Subcutaneous abdominal adipose tissue (tissue), 5 donors: ENCODE data around the gene ZBTB42.

Source experiments
- H3K27ac ChIP-seq: one replicate; pipeline ENCODE4 v1.7.0; 2013; ENCODE audit warnings: low read depth, mild to moderate bottlenecking, inconsistent platforms, low read length, moderate library complexity
- H3K27me3 ChIP-seq, 5 donors: one replicate each; pipeline ENCODE4 v1.7.0; 2013; ENCODE audit warnings: low read length in 5 of 5, inconsistent platforms in 1 of 5; ENCODE audit not compliant: control insufficient read depth in 5 of 5, insufficient read depth in 4 of 5
- H3K36me3 ChIP-seq, 5 donors: one replicate each; pipeline ENCODE4 v1.7.0; 2013; ENCODE audit warnings: low read length in 5 of 5; ENCODE audit not compliant: control insufficient read depth in 5 of 5, insufficient read depth in 5 of 5
- H3K4me1 ChIP-seq, 5 donors: one replicate each; pipeline ENCODE4 v1.7.0; 2013; ENCODE audit warnings: low read length in 5 of 5, mild to moderate bottlenecking in 3 of 5, moderate library complexity in 1 of 5; ENCODE audit not compliant: control insufficient read depth in 5 of 5, insufficient read depth in 5 of 5
- H3K4me3 ChIP-seq, 5 donors: one replicate each; pipeline ENCODE4 v1.7.0; 2013; ENCODE audit warnings: low read length in 5 of 5, low read depth in 1 of 5
- H3K9ac ChIP-seq, 5 donors: one replicate each; pipeline ENCODE4 v1.7.0; 2013; ENCODE audit warnings: low read length in 5 of 5, mild to moderate bottlenecking in 4 of 5, moderate library complexity in 3 of 5
- H3K9me3 ChIP-seq, 5 donors: one replicate each; pipeline ENCODE4 v1.7.0; 2013; ENCODE audit warnings: low read length in 5 of 5; ENCODE audit not compliant: control insufficient read depth in 5 of 5
- donor health status: healthy.
- donor health status: healthy.
- donor health status: healthy.
- donor health status: healthy.
- donor health status: healthy.

ZBTB42 gene

DNA sequence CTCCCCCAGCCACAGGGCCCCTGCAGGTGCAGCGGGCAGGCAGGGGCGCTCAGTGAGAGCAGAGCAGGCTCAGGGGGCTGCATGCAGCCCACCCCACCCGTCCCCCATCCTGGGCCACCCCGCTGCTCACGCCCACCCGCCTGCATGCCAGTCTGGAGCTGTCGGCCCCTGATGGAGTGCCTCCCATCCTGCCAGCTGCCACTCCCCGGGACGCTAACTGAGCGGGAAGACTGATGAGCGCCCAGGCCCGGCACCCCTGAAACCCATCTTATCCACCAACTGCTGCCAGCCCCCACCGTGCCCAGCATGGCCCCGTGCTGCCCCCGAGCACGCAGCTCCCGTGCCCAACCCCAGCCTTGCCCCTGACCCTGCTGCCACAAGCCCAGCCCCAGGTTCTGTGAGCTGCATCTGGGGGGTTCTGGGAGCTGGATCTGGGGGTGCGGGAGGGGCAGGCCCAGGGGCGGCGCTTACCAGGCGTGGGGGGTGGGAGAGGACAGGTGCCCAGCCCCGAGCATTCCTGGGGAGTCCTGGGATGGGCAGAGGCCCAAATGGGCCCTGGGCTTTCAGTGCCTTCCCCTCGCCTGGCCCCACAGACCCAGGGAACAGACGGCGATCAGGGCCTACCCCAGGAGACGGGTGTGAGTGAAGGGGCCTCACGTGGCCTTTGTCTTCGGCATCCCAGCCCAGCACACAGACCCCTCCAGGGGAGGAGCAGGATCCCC, 18.7 kb upstream of the ZBTB42 start:
- no peaks in the 10 kb centered on the region for H3K9me3 ChIP-seq
- H3K36me3 ChIP-seq = peaks cover 0 to 59% (median 24%) of the 10 kb centered on the region in 5 donors
- H3K27ac ChIP-seq = no peak overlapping the region
- H3K4me1 ChIP-seq = peaks cover 0 to 54% (median 16%) of the 10 kb centered on the region in 5 donors
- H3K27me3 ChIP-seq = no peaks in the 10 kb centered on the region
- no peak overlapping the region for H3K4me3 ChIP-seq
- H3K9ac ChIP-seq = no peak overlapping the region

DNA sequence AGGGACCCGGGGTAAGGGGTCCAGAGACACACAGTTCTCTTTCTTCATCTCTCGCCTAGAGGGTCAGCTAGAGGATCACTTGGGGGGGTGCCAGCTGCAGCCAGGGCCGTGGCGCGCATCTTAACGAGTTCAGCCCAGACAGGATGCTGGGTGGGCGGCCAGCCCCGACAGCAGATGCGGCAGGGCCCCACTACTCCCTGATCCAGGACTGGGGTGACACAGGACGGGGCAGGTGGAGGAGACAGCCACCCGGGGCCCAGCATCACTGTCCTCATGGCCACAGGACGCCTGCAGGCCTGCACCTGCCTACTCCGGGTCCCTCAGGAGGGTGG, 18.1 kb upstream of the ZBTB42 start:
- Histone ChIP-seq H3K4me3 (no peak overlapping the region), H3K4me1 (peaks cover 0 to 57% (median 21%) of the 10 kb centered on the region in 5 donors), H3K27ac (no peak overlapping the region), H3K36me3 (peaks cover 0 to 58% (median 24%) of the 10 kb centered on the region in 5 donors), H3K27me3 (no peaks in the 10 kb centered on the region), H3K9me3 (no peaks in the 10 kb centered on the region), H3K9ac (no peak overlapping the region)

DNA sequence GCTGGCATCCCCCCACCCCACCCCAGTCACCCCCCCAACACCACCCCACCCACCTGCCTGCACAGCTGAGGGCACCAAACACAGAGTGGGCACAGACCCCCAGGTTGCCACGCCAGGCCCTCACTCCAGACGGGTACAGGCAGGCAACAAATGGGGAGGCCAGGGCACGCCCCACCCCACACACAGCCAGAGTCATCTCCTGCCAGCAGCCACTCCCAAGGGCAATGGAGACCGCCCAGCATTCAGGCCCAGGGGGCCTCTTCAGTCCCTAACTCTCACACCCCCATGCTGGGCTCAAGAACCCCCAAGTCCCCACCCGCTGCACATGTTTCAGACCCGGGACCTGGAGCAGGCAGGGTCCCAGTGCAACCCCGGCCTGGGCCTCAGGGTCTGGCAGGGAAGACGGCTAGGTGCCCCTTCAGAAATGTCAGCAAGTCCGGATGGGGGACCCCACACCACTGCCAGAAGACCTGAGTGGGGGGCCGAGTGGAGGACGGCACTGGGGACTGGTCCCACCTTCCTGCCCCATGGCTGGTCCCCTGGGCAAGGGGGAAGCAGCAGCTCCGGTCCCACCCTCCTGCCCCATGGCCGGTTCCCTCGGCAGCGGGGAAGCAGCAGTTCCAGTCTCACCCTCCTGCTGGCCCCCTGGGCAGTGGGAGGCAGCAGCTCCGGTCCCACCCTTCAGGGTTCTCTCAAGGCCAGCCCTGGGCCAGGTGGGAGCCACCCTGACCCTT, 17.2 kb upstream of the ZBTB42 start:
- H3K36me3 ChIP-seq = peaks cover 0 to 59% (median 21%) of the 10 kb centered on the region in 5 donors
- no peak overlapping the region for H3K27ac ChIP-seq
- H3K27me3 ChIP-seq = no peaks in the 10 kb centered on the region
- no peak overlapping the region for H3K4me3 ChIP-seq
- H3K4me1 ChIP-seq = peaks cover 0 to 57% (median 27%) of the 10 kb centered on the region in 5 donors
- peak overlapping the region in 1 of 5 donors; percentile 37 for H3K9ac ChIP-seq
- no peaks in the 10 kb centered on the region for H3K9me3 ChIP-seq

DNA sequence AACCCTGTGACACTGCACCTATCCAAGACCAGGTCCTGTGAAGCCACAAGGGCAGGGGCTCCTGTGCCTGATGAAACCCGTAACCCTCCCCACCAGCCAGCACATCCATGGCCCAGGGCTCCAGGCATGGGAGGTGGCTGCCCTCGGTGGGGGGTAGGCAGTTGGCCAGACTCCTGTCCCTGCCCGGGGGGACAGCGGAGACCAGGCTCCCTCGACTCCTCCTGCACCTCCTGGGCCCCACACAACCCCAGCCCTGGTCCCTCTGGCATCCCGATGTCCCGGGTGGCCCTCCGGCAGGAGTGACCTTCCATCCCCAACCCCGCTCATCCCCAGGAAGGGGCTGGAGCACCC, 16.7 kb upstream of the ZBTB42 start:
- peaks cover 0 to 58% (median 29%) of the 10 kb centered on the region in 5 donors for H3K4me1 ChIP-seq
- no peak overlapping the region for H3K27ac ChIP-seq
- no peaks in the 10 kb centered on the region for H3K9me3 ChIP-seq
- no peak overlapping the region for H3K4me3 ChIP-seq
- H3K27me3 ChIP-seq = no peaks in the 10 kb centered on the region
- peaks cover 0 to 59% (median 18%) of the 10 kb centered on the region in 5 donors for H3K36me3 ChIP-seq
- peak overlapping the region in 1 of 5 donors; percentile 37 for H3K9ac ChIP-seq

- Histone ChIP-seq H3K9ac (peak overlapping the region in 1 of 5 donors; percentile 47), H3K4me1 (peaks cover 0 to 67% (median 29%) of the 10 kb centered on the region in 5 donors), H3K27ac (no peak overlapping the region), H3K9me3 (no peaks in the 10 kb centered on the region), H3K36me3 (peaks cover 0 to 61% (median 22%) of the 10 kb centered on the region in 5 donors), H3K4me3 (no peak overlapping the region), H3K27me3 (no peaks in the 10 kb centered on the region)
These were observed 15.8 kb upstream of the ZBTB42 start for GRCh38 chr14:104784846-104785707.

DNA sequence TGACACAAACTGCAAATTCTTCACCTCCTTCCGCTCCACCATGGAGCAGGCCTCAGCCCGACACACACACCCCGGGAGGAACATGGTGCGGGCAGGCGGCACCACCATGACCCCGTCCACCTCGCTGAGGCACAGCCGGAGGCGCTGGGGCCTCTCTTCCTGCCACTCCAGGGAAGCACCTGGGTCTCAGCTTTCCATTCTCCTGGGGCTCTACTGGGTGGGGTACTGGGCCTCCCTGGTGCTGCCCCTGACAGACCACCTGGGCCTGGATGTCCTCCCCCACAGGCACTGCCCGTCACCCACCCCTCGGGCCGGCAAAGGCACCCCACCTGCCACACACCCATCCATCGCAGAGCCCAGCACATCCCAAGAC, 15.2 kb upstream of the ZBTB42 start:
- no peaks in the 10 kb centered on the region for H3K27me3 ChIP-seq
- H3K9me3 ChIP-seq = no peaks in the 10 kb centered on the region
- H3K4me3 ChIP-seq = no peak overlapping the region
- no peak overlapping the region for H3K27ac ChIP-seq
- H3K36me3 ChIP-seq = peaks cover 0 to 61% (median 24%) of the 10 kb centered on the region in 5 donors
- H3K4me1 ChIP-seq = peaks cover 0 to 72% (median 33%) of the 10 kb centered on the region in 5 donors
- no peak overlapping the region for H3K9ac ChIP-seq

GRCh38 chr14:104786091-104786586, 14.8 kb upstream of the ZBTB42 start:
- Histone ChIP-seq H3K27ac (no peak overlapping the region), H3K4me1 (peaks cover 0 to 76% (median 34%) of the 10 kb centered on the region in 5 donors), H3K27me3 (no peaks in the 10 kb centered on the region), H3K4me3 (no peak overlapping the region), H3K9me3 (no peaks in the 10 kb centered on the region), H3K9ac (no peak overlapping the region), H3K36me3 (peaks cover 0 to 62% (median 27%) of the 10 kb centered on the region in 5 donors)

- no peaks in the 10 kb centered on the region for H3K27me3 ChIP-seq
- H3K27ac ChIP-seq = no peak overlapping the region
- peak overlapping the region in 2 of 5 donors; percentile 8 to 37 for H3K9ac ChIP-seq
- no peaks in the 10 kb centered on the region for H3K9me3 ChIP-seq
- peaks cover 0 to 67% (median 35%) of the 10 kb centered on the region in 5 donors for H3K36me3 ChIP-seq
- peaks cover 0 to 84% (median 42%) of the 10 kb centered on the region in 5 donors for H3K4me1 ChIP-seq
- no peak overlapping the region for H3K4me3 ChIP-seq
These were observed 13.9 kb upstream of the ZBTB42 start for GRCh38 chr14:104786726-104787675.

- Histone ChIP-seq H3K27me3 (no peaks in the 10 kb centered on the region), H3K4me3 (no peak overlapping the region), H3K4me1 (peaks cover 0 to 92% (median 49%) of the 10 kb centered on the region in 5 donors), H3K9me3 (no peaks in the 10 kb centered on the region), H3K36me3 (peaks cover 0 to 70% (median 37%) of the 10 kb centered on the region in 5 donors), H3K27ac (no peak overlapping the region), H3K9ac (peak overlapping the region in 1 of 5 donors; percentile 8)
These were observed 13.2 kb upstream of the ZBTB42 start for GRCh38 chr14:104787736-104788135.
